Melanocyte of skin (primary cell): ENCODE data around the gene PLIN1. TPM values are rescaled to one million over a fixed set of nuclear protein-coding genes. Genes with fewer than 3 reads are reported as not detected.

Source experiments
- small RNA-seq, 2 donors: library from RNA; depleted of rRNA; stranded (forward); fragments of <200 nt; gene quantifications; one replicate each; pipeline ENCODE3, GENCODE V24; 2012
- total RNA-seq, 2 donors: library from RNA; depleted of rRNA; stranded (reverse); fragments of >200 nt; gene quantifications; 2 replicates each; pipeline ENCODE4 v1.2.3, GENCODE V29; 2012

PLIN1 gene, protein sequence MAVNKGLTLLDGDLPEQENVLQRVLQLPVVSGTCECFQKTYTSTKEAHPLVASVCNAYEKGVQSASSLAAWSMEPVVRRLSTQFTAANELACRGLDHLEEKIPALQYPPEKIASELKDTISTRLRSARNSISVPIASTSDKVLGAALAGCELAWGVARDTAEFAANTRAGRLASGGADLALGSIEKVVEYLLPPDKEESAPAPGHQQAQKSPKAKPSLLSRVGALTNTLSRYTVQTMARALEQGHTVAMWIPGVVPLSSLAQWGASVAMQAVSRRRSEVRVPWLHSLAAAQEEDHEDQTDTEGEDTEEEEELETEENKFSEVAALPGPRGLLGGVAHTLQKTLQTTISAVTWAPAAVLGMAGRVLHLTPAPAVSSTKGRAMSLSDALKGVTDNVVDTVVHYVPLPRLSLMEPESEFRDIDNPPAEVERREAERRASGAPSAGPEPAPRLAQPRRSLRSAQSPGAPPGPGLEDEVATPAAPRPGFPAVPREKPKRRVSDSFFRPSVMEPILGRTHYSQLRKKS
- total RNA-seq: not detected

DNA sequence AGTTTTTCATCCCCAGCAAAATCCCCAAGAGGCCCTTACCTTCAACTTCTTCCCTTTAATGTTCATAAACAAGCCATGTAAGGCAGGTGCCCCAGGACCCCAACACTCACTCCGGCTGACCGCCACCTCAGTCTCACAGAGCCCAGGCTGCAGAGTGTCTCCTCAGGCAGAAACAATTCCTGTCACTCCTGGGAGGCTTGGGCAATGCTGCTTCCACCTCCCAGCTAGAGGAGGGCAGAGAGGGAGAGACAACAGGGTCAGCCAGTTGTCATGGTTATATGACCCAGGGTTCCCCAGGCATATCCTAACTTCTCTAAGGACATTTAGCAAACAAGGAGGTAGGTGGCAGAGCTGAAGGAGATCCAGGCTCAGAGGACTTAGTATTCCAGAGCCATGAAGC, at the start of gene PLIN1:
PLIN1 (minus strand) TSS at position 156 of the 400 bp plus-strand sequence. CDS start 1,878 bp downstream, outside the sequence.

DNA sequence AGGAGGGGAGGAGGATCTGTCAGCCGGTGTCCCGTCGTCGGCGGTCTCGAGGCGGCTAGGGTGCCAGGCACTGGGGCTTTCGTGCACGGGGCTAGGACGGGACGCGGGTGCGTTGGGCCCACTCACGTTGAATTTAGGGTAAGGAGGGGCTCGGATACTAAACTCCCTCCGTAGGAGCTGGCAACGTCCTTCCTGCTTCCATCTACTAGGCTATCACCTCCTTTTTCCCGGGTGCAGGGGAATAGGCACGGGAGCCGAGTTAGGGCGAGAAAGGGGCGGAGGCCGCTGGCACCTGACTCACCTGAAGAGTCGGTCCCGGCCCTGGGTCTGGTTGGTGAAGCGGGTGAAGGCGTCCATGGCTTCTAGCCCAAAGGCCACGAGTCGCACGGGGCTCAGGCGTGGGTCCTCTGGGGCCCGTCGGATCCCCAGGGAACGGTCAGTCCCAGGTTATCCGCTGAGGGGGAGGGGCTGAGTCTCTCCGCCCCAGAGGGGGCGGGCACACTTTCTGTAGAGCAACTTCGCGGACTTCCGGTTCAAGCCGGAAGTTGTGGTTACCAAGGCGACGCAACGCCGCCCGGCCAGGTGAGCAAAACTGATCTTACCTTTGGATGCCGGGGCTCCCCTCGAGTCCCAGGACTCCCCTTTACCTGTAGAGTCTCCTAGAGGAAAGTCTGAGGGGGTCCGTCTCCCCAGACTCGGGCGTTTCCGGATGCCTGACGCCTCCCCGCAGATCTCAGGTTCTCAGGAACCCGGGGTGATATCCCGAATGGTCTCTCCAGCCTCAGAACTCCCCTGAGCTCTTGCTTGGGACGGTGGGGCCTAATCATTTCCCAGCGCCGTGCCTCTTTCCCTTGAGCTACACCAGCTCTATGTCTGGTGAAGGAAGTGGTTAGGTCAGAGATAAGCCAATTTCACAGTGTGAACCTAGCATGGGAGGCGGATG, 11.4 kb upstream of the PLIN1 start, which contains the start of the genes PEX11A and WDR93:
PEX11A (minus strand) TSS at position 479 of the 943 bp plus-strand sequence; CDS start at position 357, 122 bp downstream.
WDR93 (plus strand) TSS at position 536 of the 943 bp plus-strand sequence. CDS start 10,936 bp downstream, outside the sequence.

DNA sequence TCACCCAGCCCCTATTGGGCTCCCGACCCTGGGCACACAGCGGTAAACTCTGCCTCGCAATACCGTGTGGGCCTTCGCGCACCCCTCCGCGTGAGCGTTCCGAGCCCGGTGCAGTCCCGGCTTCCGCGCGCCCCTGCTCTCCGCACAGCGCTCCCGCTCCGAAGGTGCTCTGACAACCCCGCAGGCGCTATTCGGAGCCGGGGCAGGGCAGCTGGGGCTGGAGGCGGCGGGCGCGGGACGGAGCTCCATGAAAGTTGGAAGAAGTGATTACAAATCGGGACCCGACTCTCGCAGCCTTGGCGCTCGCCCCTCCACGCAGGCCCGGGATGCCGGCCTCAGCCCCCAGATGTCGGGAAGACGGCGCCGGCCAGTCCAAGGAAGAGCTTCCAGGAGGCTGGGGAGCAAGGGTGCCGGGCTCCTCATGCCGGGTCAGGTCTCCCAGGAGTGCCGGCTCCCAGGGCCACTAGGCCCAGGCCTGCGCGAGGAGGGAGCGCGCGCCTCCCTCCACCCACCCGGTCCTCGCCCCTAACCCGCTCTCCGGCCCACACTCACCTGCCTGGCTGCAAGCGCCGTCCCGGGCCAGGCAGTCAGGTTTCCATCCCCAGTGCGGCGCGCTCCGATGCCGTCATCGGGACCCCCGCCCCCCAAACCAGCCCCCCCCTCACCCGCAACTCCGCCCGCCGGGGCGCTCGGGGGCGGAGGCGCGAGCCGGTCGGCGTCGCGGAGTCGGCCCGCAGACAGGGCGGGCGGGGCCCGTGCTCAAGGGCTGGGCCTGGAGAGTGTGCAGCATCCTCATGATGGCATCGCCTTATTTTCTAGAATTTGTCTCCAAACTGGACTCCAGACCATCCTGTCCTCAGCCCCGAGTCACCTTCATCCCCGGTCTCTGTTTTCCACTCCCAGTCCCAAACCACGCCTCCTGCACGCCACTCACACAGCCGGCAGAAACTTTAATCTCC, 24.0 kb downstream of the PLIN1 start, which contains the start of gene KIF7:
KIF7 (minus strand) TSS at position 621 of the 959 bp plus-strand sequence. CDS start 2,537 bp downstream, outside the sequence.

Small RNAs within 50 kb of the gene (small RNA-seq; reads per million reads assigned to genes)
- gene RNU6-132P: 0.04 to 0.52 reads per million in 2 donors

Other genes starting within 250 kb of the PLIN1 start
- gene RHCG, start 182.8 kb downstream of the PLIN1 start, total RNA-seq: under 1 TPM in 1 of 2 donors, not detected in 1; 0.69 TPM
- 10 to 100 TPM in 1 of 2 donors, 1 to 10 TPM in 1; 5.2 to 12.0 TPM for gene TICRR, start 103.9 kb downstream of the PLIN1 start, total RNA-seq
- gene KIF7, start 23.9 kb downstream of the PLIN1 start, total RNA-seq: 1 to 10 TPM; 3.8 to 5.7 TPM
- 1 to 10 TPM; 6.3 to 6.9 TPM for gene PEX11A, start 11.4 kb upstream of the PLIN1 start, total RNA-seq
- under 1 TPM; under 0.01 TPM for gene WDR93, start 11.4 kb upstream of the PLIN1 start, total RNA-seq
- under 1 TPM; 0.34 to 1.00 TPM for gene MESP1, start 71.9 kb upstream of the PLIN1 start, total RNA-seq
- not detected for gene MESP2, start 97.0 kb upstream of the PLIN1 start, total RNA-seq
- 1 to 10 TPM; 1.7 to 5.0 TPM for gene ANPEP, start 135.5 kb upstream of the PLIN1 start, total RNA-seq
- gene AP3S2, start 214.6 kb upstream of the PLIN1 start, total RNA-seq: 10 to 100 TPM; 69.2 to 72.9 TPM
- 10 to 100 TPM; 17.2 to 19.6 TPM for gene ARPIN, start 233.6 kb upstream of the PLIN1 start, total RNA-seq